Left lung (tissue), 14 donors: ENCODE results near the gene PHF24. TPM values are rescaled to one million over a fixed set of nuclear protein-coding genes. Genes with fewer than 3 reads are reported as not detected.
"Not testable (repeated sequence)": the region's sequence is repeated elsewhere in the genome, so short reads cannot be mapped to it uniquely, and the experiment has no call there.

Source experiments
- ATAC-seq: fragments of 200-7000 bp; cut with Tn5 transposase; one replicate; pipeline ENCODE4 v1.9.1; 2020; ENCODE audit warnings: moderate library complexity
- DNase-seq, 4 donors: peaks; one replicate each; pipeline ENCODE4 v3.0.0-alpha.2; 2013 to 2020
- H3K27ac ChIP-seq, 2 donors: fragments of 200-600 bp; sonication (generic) in 1 of 2; one replicate each; pipeline versions ENCODE4 v1.5.0 to v1.8.0; 2020 to 2021
- H3K27me3 ChIP-seq, 2 donors: fragments of 200-600 bp; sonication (generic) in 1 of 2; one replicate each; pipeline versions ENCODE4 v1.5.0 to v1.8.0; 2020 to 2021
- H3K36me3 ChIP-seq, 2 donors: fragments of 200-600 bp; sonication (generic) in 1 of 2; one replicate each; pipeline versions ENCODE4 v1.5.0 to v1.8.0; 2020 to 2021
- H3K4me1 ChIP-seq, 2 donors: fragments of 200-600 bp; one replicate each; pipeline ENCODE4 v1.8.0; 2021
- H3K4me3 ChIP-seq, 2 donors: fragments of 200-600 bp; sonication (generic) in 1 of 2; one replicate each; pipeline versions ENCODE4 v1.5.0 to v1.8.0; 2020 to 2021; ENCODE audit warnings: mild to moderate bottlenecking in 1 of 2
- H3K9me3 ChIP-seq, 2 donors: fragments of 200-600 bp; sonication (generic) in 1 of 2; one replicate each; pipeline versions ENCODE4 v1.5.0 to v1.8.0; 2020 to 2021
- intact Hi-C, 2 donors: fragments of 100-400 bp; cut with DNase I; formaldehyde crosslinking; loops; one replicate each; pipeline versions ENCODE4 v1.11.2 to v1.14.2; 2022
- long read RNA-seq, 12 donors: library from polyadenylated mRNA in 2 of 12; unstranded in 2 of 12; transcript quantifications; one replicate each; pipeline ENCODE4 v2.0.0 and lab custom pipeline, GENCODE V29; 2019 to 2026
- polyA plus RNA-seq, 6 donors: library from polyadenylated mRNA; unstranded; fragments of 120-200 nt; gene quantifications; one replicate each; pipeline ENCODE4 v1.2.1, GENCODE V29; 2013; ENCODE audit not compliant: insufficient read length in 6 of 6
- total RNA-seq, 2 donors: library from RNA; stranded (reverse); fragmentation: NEBNext Ultra II Directional; extraction: Animal tissue kit (Norgen Biotek cat#: 25700); gene quantifications; one replicate each; pipeline ENCODE4 v1.2.1, GENCODE V29; 2021
- TF ChIP-seq, protein P1 (sequence below), 2 donors: fragments of 200-600 bp; sonication (generic) in 1 of 2; IDR thresholded peaks; one replicate each; pipeline versions ENCODE4 v1.5.0 to v1.8.0; 2021; ENCODE audit warnings: antibody characterized with exemption in 2 of 2
- donor health status: DM: no; HTN: yes; CAD: no.
- donor health status: DM: no; HTN: no; CAD: no.

Gene PHF24
- total RNA-seq = under 1 TPM; 0.44 to 0.58 TPM
- under 1 TPM; 0.20 to 0.78 (median 0.41) TPM for polyA plus RNA-seq
- long read RNA-seq, donor 1 = 0 reads
- long read RNA-seq, donor 2 = 0 reads
- long read RNA-seq, donor 3 = 0 reads
- long read RNA-seq, donor 4 = 0 reads
- long read RNA-seq, donor 5 = 0 reads
- long read RNA-seq, donor 6 = 0 reads
- long read RNA-seq, donor 7 = 0 reads
- long read RNA-seq, donor 8 = 0 reads
- long read RNA-seq, donor 9 = 0 reads
- long read RNA-seq, donor 10 = 0 reads
- long read RNA-seq, donor 11, full-length matches to known transcripts = 9 of 9 reads
- long read RNA-seq, donor 11, partial matches to known transcripts = 0 of 9 reads
- long read RNA-seq, donor 11, other reads (novel, unspliced or antisense) = 0 of 9 reads
- long read RNA-seq, donor 12 = 0 reads

DNA sequence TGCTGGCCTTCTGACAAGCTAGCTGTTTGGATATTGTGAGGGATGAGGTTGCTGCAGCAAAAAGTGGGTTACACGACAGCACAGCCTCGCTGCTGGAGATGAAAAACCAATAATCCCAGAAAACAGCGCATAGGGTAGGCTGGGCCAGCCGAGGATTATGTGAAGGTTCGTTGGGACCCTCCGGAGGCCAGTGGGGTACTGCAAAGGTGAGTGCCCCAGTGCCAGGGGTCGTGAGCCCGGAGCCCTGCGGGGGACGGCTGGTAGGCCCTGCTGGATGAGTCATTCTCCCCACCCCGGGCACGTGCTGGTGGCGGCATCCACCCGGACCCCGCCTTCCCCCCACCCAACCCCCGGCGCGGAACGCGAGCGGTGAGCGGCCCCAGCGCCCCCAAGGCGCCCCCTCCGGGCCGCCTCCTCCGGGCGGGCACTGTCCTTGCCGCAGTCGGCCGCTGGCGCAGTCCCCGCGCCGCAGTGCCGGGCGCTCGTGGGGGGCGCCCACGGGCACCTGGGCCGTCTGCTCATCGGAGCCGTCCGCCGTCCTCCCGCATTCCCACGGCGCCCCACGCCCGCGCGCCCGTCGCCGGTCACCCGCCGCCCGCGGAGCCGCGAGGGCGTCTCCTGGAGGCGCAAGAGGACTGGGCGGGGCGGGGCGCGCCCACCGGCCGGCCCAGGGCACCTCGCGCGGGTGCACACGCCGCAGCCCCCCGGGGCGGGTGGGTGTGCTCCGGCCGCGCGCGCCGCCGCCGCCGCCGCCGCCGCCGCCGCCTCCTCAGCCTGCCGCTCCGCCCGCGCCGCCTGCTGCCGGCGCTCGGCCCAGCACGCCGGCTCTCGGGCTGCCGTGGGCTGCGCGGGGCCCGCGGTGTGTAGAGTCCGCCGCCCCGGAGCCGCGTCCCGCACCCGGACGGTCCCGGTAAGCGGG is at the start of gene PHF24:
TSS of gene PHF24 (plus strand) at position 794 of the 919 bp plus-strand sequence. CDS start 13,014 bp downstream, outside the sequence.
- H3K36me3 ChIP-seq = no peaks in the 10 kb centered on the region
- H3K9me3 ChIP-seq = no peaks in the 10 kb centered on the region
- peaks cover 35 to 88% of the 10 kb centered on the region in 2 donors for H3K27me3 ChIP-seq
- ATAC-seq = peak; percentile 69
- H3K27ac ChIP-seq = no peak within 1 kb of the TSS
- TF ChIP-seq, protein P1, sequence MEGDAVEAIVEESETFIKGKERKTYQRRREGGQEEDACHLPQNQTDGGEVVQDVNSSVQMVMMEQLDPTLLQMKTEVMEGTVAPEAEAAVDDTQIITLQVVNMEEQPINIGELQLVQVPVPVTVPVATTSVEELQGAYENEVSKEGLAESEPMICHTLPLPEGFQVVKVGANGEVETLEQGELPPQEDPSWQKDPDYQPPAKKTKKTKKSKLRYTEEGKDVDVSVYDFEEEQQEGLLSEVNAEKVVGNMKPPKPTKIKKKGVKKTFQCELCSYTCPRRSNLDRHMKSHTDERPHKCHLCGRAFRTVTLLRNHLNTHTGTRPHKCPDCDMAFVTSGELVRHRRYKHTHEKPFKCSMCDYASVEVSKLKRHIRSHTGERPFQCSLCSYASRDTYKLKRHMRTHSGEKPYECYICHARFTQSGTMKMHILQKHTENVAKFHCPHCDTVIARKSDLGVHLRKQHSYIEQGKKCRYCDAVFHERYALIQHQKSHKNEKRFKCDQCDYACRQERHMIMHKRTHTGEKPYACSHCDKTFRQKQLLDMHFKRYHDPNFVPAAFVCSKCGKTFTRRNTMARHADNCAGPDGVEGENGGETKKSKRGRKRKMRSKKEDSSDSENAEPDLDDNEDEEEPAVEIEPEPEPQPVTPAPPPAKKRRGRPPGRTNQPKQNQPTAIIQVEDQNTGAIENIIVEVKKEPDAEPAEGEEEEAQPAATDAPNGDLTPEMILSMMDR (IDR thresholded peaks at IDR 0.05) = no peak
- intact Hi-C loops = no loop called here
- peak in 1 of 4 donors; percentile 76 for DNase-seq
- peak within 1 kb of the TSS; percentile 19 to 21 for H3K4me3 ChIP-seq
- H3K4me1 ChIP-seq = peaks cover 0 to 14% of the 10 kb centered on the region in 2 donors

DNA sequence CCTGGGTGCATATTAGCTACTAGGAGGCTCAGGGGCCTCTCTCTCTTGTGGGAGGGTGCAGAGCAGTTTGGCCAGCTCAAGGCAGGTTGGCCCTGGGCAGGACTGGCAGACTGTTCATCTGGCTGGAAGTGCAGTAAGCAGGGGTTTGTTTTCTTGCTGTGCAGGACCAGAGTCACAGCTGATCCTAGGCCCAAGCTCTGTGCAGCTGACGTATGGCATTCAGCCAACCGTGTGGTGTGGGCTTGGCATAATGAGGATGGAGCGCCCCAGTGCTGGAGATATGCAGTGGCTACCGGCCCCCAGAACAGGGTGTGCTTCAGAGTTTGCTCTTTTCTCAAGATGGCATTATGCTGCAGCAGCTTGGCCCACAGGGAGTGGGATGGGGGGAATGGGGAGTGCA is 31.0 kb upstream of the PHF24 start:
- DNase-seq = no peak
- Histone ChIP-seq H3K4me3 (no peak overlapping the region), H3K9me3 (peaks cover 0 to 12% of the 10 kb centered on the region in 2 donors), H3K27ac (no peak overlapping the region), H3K27me3 (peaks cover 0 to 29% of the 10 kb centered on the region in 2 donors), H3K36me3 (no peaks in the 10 kb centered on the region), H3K4me1 (no peaks in the 10 kb centered on the region)
- intact Hi-C loops = no loop called here
- TF ChIP-seq, protein P1 (IDR thresholded peaks at IDR 0.05) = no peak
- no peak for ATAC-seq

DNA sequence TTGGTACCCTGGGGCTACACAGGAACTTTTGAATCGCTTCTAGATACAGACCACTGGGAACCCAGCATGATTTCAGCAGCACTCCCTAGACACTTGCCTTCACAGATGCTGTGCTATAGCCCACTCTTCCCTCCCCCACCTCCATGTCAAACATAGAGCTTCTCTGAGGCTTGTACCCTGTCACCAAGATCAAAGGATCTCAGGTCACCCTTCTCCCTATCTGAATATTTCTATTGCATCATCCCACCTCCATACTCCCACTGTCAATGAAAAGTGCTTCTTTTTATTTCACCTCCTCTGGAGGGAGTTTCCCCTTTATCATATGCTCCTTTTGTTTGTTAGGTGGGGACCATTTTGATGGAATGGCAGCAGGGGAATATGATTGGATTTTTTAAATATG is 29.2 kb upstream of the PHF24 start:
- Histone ChIP-seq H3K4me3 (no peak overlapping the region), H3K9me3 (peaks cover 0 to 12% of the 10 kb centered on the region in 2 donors), H3K27me3 (peaks cover 0 to 32% of the 10 kb centered on the region in 2 donors), H3K36me3 (no peaks in the 10 kb centered on the region), H3K27ac (no peak overlapping the region), H3K4me1 (no peaks in the 10 kb centered on the region)
- intact Hi-C loops = no loop called here
- ATAC-seq = no peak
- TF ChIP-seq, protein P1 (IDR thresholded peaks at IDR 0.05) = no peak
- DNase-seq = no peak

DNA sequence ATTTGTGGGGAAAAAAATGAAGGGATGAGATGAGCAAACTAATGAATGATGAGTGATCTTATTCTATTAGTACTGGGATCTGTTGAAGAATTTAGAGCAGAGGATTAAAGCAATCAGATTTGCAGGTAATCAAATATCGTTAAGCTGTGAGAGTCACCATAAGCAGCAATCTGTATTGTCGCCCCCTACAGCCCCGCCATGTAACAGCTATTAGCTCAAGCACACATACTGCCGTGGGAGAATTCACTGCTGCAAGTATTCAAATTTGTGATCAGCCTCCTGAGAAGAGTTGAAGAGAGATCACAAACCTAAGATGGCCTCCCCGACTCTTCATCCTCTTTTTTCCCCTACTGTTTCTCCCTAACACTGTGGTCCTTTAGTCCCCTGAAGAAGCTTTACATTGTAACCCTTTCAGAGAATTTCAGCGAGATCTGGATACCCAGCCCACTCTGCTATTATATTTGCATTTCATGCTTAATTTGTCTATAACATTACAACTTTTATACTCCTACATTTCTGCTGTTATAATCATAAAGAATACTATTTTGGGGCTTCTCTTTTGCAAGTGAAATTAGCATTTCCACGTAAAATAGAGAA is 28.5 kb upstream of the PHF24 start:
- TF ChIP-seq, protein P1 (IDR thresholded peaks at IDR 0.05) = peak; percentile 32 to 48
- Histone ChIP-seq H3K27me3 (peaks cover 0 to 32% of the 10 kb centered on the region in 2 donors), H3K27ac (no peak overlapping the region), H3K4me1 (no peaks in the 10 kb centered on the region), H3K4me3 (no peak overlapping the region), H3K9me3 (peaks cover 0 to 11% of the 10 kb centered on the region in 2 donors), H3K36me3 (no peaks in the 10 kb centered on the region)
- intact Hi-C loops = no loop called here
- peak in 1 of 4 donors; percentile 7 for DNase-seq
- ATAC-seq = peak; percentile 57

DNA sequence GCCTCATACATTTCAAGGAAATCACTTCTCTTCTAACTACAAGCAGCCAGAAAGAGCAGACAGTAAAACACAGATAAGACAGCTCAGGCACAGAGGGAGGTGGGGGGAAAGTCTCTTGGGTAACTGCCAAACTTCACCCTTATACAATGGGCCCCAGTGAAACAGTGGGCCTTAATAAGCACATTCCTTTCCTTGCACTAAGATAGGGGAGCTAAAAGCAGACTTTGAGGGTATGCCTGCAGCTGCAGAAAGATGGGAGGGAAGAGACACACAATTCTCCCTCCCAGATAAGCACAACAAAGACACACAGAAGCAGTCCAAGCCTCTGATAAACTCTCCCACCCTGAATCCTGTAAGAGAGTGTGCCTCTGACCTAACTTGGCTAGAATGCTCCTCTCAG is 18.1 kb upstream of the PHF24 start:
- H3K27ac ChIP-seq, DNase-seq, H3K9me3 ChIP-seq, H3K36me3 ChIP-seq, intact Hi-C loops, H3K27me3 ChIP-seq, ATAC-seq, H3K4me3 ChIP-seq, H3K4me1 ChIP-seq: not testable (repeated sequence)
